ENCODE data around the gene CLDN6.
A peak's percentile ranks its signal among the peaks of the same experiment; 100 is the strongest.

CLDN6 gene

GRCh38 chr16:3026609-3027488 lies 8.9 kb upstream of the CLDN6 start:
- DNase-seq: no peak

- DNase-seq: no peak
These were observed 8.0 kb upstream of the CLDN6 start for GRCh38 chr16:3026003-3026378.

DNA sequence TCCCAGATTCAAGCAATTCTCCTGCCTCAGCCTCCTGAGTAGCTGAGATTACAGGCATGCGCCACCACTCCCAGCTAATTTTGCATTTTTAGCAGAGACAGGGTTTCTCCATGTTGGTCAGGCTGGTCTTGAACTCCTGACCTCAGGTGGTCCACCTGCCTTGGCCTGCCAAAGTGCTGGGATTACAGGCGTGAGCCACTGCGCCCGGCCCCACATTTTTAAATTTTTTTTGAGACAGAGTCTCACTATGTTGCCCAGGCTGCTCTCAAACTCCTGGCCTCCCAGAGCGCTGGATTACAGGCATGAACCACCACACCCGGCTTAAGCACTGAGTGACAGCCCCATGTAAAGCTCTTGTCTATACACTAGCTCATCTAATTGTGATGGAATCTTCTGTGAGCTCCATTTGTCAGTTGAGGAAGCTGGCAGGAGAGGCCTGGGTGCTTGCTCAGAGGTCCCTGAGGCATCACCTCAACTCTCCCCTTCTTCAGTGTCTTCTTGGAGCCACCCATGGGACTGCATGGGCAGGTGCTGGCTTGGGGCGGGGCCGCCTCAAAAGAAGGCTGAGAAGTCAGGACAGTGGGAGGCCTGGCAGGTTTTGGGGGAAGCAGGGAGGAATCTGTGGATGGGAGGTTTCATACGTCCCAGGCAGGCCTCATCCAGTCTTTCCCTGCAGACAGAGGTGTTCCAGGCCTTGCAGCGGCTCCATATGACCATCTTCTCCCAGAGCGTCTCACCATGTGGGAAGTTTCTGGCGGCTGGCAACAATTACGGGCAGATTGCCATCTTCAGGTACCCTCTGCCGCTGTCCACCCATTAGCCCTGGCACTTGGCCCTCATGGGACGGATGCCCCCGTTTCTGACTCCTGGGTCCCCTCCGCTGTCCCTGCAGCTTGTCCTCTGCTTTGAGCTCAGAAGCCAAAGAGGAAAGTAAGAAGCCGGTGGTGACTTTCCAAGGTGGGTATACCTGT lies 7.3 kb upstream of the CLDN6 start:
- no peak for DNase-seq

DNA sequence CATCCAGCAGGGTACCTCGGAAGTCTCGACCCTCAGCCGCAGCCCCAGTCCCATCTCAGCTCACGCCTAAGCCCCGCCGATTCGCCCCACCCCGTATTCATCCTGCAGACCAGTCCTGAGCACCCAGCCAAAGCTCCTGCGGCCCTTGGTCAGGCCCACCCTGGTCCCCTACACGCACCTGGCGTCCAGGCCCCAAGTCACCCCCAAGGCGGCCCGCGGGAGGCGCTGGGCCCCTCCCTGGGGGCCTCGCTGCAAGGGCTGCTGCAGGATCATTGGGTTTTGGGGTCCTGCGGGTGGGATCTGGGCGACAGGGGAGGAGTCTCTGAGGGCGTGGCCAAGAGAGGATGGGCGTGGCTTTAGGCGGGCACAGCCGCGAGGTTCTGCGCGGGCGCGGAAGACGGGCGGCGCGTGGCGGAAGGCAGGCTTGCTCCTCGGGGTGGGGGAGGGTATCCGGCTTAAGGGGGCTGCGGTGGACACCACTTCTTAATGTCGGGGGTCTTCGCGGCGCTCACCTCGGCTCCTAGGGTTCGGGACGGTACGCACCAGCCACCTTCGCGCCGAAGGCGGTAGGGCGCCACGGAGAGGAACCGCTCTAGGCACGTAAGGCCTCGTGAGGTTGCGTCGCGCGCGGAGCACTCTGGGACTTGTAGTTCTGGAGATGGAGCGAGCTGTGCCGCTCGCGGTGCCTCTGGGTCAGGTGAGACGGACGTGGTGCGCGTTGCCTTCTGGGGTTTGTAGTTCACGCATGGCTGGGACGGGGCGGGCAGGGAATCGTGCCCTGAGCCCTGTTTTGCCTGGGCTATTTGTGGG lies 5.9 kb upstream of the CLDN6 start, which contains the start of the genes HCFC1R1 and THOC6:
Gene HCFC1R1, minus strand, starts transcription at position 274 of the 810 bp plus-strand sequence. Its CDS starts 1 bp downstream, at position 273.
Gene THOC6, plus strand, starts transcription at position 367 of the 810 bp plus-strand sequence. Its CDS starts 292 bp downstream, at position 659.
- peak; percentile 98 for DNase-seq

GRCh38 chr16:3023415-3023668 lies 5.4 kb upstream of the CLDN6 start:
- no peak for DNase-seq

GRCh38 chr16:3022684-3023414 lies 4.9 kb upstream of the CLDN6 start:
- DNase-seq: peak; percentile 22

DNA sequence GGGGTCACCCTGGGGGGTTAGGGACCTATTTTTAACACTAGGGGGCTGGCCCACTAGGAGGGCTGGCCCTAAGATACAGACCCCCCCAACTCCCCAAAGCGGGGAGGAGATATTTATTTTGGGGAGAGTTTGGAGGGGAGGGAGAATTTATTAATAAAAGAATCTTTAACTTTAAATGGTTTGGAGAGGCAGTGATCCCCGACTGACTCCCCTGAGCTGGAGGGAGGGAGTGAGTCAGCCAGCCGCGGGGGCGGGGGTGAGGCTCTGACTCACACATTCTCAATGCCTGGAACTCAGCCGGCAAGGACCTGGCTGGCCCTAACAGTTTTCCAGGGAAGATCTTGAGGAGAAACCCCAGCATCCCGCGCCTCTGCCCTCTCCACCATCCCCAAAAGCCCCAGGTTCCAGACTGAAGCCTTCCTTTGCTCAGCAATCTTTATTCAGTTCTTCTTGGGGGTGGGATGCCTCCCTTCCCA lies 4.3 kb upstream of the CLDN6 start:
- DNase-seq: peak; percentile 78

- peak; percentile 87 for DNase-seq
These were observed 3.6 kb upstream of the CLDN6 start for GRCh38 chr16:3021449-3022207.

- DNase-seq: peak; percentile 60
These were observed 2.8 kb upstream of the CLDN6 start for GRCh38 chr16:3020604-3021448.

- peak; percentile 85 for DNase-seq
These were observed 2.2 kb upstream of the CLDN6 start, which contains the start of gene TNFRSF12A for GRCh38 chr16:3020247-3020603. TNFRSF12A (plus strand) TSS chr16:3020368; CDS start chr16:3020398, 30 bp downstream.

GRCh38 chr16:3019594-3020246 lies 1.7 kb upstream of the CLDN6 start:
- no peak for DNase-seq

DNA sequence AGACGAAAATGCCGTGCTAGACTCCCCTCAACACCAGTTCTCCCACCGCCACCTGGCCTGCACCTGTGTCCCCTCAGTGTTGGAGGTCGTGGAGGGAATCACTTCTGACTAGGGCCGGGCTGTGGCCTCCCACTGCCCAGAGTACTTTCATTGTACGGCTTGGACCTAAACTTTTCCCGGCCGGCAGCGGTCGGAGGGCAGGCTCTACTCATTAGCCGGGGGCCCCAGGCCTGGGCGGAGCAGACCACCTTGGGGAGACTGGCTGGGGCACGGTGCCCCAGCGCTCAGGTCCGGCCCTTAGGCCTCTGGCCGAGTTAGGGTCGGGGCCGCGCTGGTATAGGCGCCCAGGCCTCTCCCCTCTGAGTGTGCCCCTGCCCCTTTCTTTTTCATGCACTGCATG lies 639 bp downstream of the CLDN6 start:
- DNase-seq: no peak

DNA sequence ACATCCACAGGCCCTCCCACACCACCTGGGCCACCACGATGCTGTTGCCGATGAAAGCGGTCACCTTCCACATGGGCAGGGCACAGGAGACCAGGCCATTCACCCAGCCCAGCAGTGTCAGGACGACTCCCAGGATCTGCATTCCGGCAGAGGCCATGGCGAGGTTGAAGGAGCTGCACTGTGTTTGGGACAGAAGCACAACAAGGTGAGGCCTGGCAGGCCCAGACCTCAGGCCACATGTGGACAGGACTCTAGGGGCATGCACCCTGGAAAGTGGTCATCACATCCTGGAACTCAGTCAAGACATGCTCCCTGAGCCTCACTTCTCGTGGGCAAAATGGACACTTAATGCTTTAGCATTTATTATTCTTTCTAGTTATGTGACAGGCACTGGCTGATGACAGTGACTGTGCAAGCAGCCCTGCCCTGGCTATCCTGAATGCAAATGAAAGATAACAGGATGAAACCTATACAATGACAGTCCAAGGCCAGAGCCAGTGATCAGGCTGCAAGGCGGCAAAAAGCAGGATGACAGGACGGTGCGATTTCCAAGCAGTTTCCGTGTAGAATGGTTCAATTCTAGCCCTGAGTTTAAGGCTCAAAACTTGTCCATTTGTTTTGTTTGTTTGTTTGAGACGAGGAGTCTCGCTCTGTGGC lies 2.0 kb downstream of the CLDN6 start:
- peak; percentile 30 for DNase-seq

DNA sequence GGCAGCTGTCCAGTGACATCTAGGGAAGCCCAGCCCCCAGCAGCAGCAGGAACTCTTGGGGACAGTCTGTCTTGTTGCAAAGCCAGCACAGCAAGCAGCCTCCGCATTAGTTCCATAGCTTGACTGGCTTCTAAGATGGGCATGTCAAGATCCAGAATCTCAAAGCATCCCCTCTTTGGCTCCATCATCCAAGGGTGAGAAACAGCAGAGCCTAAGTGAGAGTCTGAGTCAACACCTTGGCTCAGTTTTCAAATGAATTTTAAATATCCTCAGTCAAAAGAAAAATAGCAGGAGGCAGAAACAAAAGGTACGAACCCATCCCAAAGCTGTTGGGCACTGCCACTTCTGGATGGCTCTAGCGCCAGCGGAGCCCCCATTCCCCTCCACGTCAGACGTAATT lies 3.0 kb downstream of the CLDN6 start:
- DNase-seq: no peak

- no peak for DNase-seq
These were observed 3.8 kb downstream of the CLDN6 start for GRCh38 chr16:3013998-3014690.

GRCh38 chr16:3013491-3013951 lies 4.5 kb downstream of the CLDN6 start:
- DNase-seq: no peak

GRCh38 chr16:3012828-3013420 lies 5.1 kb downstream of the CLDN6 start, which contains the start of gene CLDN9:
CLDN9 (plus strand) TSS chr16:3012923; CDS start chr16:3013363, 440 bp downstream.
- no peak for DNase-seq

- DNase-seq: no peak
These were observed 5.7 kb downstream of the CLDN6 start for GRCh38 chr16:3012246-3012645.

All from OCI-M1 (cell line).